GM12872 (cell line): Measurements from ENCODE around the gene RAMP3.

Experiments
- CTCF ChIP-seq: IDR thresholded peaks from 3 replicates; pipeline ENCODE4 v1.5.1; 2011; ENCODE audit warnings: low read depth, mild to moderate bottlenecking, low read length, moderate library complexity; ENCODE audit not compliant: insufficient read depth

Gene RAMP3

GRCh38 chr7:45196374-45196773 lies 38.8 kb downstream of the RAMP3 start:
- TF ChIP-seq CTCF, result no peak

GRCh38 chr7:45197461-45197860 lies 39.9 kb downstream of the RAMP3 start:
- no peak for TF ChIP-seq CTCF

- no peak for TF ChIP-seq CTCF
Observed at GRCh38 chr7:45198986-45199385, 41.4 kb downstream of the RAMP3 start.

- TF ChIP-seq CTCF, result no peak
Observed at GRCh38 chr7:45199506-45199905, 41.9 kb downstream of the RAMP3 start.

GRCh38 chr7:45202625-45203024 lies 45.0 kb downstream of the RAMP3 start:
- TF ChIP-seq CTCF, result no peak

GRCh38 chr7:45203036-45203435 lies 45.4 kb downstream of the RAMP3 start:
- no peak for TF ChIP-seq CTCF

- TF ChIP-seq CTCF, result no peak
Observed at GRCh38 chr7:45203459-45203858, 45.9 kb downstream of the RAMP3 start.
